Measurements from ENCODE around the gene ALPK1.
"Not testable (repeated sequence)": the region's sequence is repeated elsewhere in the genome, so short reads cannot be mapped to it uniquely, and the experiment has no call there.

ALPK1 gene

GRCh38 chr4:112473985-112474384 lies 176.8 kb downstream of the ALPK1 start:
- DNase-seq: no peak

GRCh38 chr4:112485930-112486329 lies 188.8 kb downstream of the ALPK1 start:
- no peak for DNase-seq

GRCh38 chr4:112490808-112491207 lies 193.6 kb downstream of the ALPK1 start:
- not testable (repeated sequence) for DNase-seq
